ENCODE measurements around the gene VPREB3.

DNA sequence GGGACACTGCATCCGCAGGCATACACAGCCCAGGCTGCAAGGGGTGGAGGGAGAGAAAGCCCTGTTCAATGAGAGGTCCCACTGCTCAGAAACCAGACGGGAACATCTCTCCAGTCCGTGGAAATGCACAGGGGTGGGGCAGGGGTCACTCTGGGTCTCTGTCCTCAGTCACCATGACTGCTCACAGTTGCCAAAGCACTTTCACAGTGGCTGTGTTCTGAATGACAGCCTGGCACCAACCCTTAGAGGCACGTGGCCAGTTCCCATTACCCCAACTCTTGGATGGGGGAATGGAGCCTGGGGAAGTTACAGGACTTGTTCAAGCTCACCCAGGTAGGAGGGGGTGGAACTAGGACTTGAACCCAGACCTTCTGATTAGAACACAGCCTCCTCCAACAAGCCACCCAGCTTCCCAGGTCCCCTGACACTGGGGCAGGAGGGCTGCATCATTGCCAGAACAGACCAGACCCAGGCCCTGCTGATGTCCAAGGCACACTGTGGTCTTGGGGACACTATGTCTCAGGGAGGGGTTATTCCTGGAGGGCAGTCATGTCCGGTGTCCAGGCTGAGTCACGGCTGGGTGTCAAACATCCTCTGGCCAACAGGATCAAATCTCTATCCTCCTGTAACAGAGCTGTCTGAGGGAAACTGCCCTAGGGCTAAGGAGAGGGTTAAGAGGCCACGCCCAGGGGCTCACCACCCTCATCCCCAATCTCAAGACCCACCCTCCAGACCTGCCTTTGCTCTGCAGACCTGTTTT, 11.5 kb downstream of the VPREB3 start:
- TF ChIP-seq EZH2phosphoT487 (IDR thresholded peaks at IDR 0.05): no peak
- TF ChIP-seq, protein P1, sequence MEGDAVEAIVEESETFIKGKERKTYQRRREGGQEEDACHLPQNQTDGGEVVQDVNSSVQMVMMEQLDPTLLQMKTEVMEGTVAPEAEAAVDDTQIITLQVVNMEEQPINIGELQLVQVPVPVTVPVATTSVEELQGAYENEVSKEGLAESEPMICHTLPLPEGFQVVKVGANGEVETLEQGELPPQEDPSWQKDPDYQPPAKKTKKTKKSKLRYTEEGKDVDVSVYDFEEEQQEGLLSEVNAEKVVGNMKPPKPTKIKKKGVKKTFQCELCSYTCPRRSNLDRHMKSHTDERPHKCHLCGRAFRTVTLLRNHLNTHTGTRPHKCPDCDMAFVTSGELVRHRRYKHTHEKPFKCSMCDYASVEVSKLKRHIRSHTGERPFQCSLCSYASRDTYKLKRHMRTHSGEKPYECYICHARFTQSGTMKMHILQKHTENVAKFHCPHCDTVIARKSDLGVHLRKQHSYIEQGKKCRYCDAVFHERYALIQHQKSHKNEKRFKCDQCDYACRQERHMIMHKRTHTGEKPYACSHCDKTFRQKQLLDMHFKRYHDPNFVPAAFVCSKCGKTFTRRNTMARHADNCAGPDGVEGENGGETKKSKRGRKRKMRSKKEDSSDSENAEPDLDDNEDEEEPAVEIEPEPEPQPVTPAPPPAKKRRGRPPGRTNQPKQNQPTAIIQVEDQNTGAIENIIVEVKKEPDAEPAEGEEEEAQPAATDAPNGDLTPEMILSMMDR (IDR thresholded peaks at IDR 0.05): no peak
